Lower leg skin (tissue), 4 donors: ENCODE results near the gene SPATA32. TPM values are rescaled to one million over a fixed set of nuclear protein-coding genes. Genes with fewer than 3 reads are reported as not detected.

Experiments
- DNase-seq, 2 donors: peaks; one replicate each; pipeline ENCODE4 v3.0.0-alpha.2; 2019; ENCODE audit warnings: low spot score in 2 of 2
- H3K4me3 ChIP-seq: fragments of 200-600 bp; sonication (generic); 2 replicates; pipeline ENCODE4 v1.5.1; 2017; ENCODE audit warnings: mild to moderate bottlenecking, low read depth; ENCODE audit not compliant: poor library complexity, severe bottlenecking
- CTCF ChIP-seq, 3 donors: fragments of 450-650 bp; IDR thresholded peaks; one replicate each; pipeline ENCODE4 v1.5.1; 2016; ENCODE audit warnings: antibody characterized with exemption in 3 of 3, mild to moderate bottlenecking in 3 of 3, moderate library complexity in 2 of 3
- POLR2A ChIP-seq, 2 donors: fragments of 450-650 bp; IDR thresholded peaks; one replicate each; pipeline ENCODE4 v1.6.1; 2016 to 2017; ENCODE audit warnings: antibody characterized with exemption in 2 of 2, mild to moderate bottlenecking in 1 of 2, moderate library complexity in 1 of 2
- WGBS, 2 donors: methylation state at CpG; one replicate each; pipeline ENCODE4 v1.1.5; 2018; 5-methylcytosine and 5-hydroxymethylcytosine counted together
- intact Hi-C: fragments of 100-400 bp; cut with DNase I; formaldehyde crosslinking; loops from one replicate; pipeline ENCODE4 v1.15.0; 2023; ENCODE audit warnings: low total_unique reads
- total RNA-seq, 4 donors: library from RNA; depleted of rRNA; stranded (reverse); fragments of >200 nt; gene quantifications; one replicate each; pipeline ENCODE4 v1.1.0, GENCODE V29; 2016

The SPATA32 gene
- total RNA-seq, 4 donors from 2014 or later, result not detected

GRCh38 chr17:45218895-45219661 is 42.8 kb downstream of the SPATA32 start:
- intact Hi-C loops, result loop anchor here (5.0 kb wide), 1 partner anchor 168 kb away; no protein-coding TSS in a partner anchor
- TF ChIP-seq CTCF (IDR thresholded peaks at IDR 0.05) (peak in 1 of 3 donors; percentile 98), POLR2A (IDR thresholded peaks at IDR 0.05) (no peak)
- DNase-seq, result peak; percentile 89 to 98
- H3K4me3 ChIP-seq, result no peak overlapping the region
- WGBS, 2 donors, result 11 to 13% methylated on average over 12 of the region's 12 CpGs

Other genes starting within 250 kb of the SPATA32 start
- gene DCAKD, start 210.5 kb downstream of the SPATA32 start, total RNA-seq, result 10 to 100 TPM; 47.9 to 70.2 (median 61.0) TPM
- gene NMT1, start 200.8 kb downstream of the SPATA32 start, total RNA-seq, result 100 to 1,000 TPM in 1 of 4 donors, 10 to 100 TPM in 3; 37.3 to 101 (median 60.3) TPM
- 100 to 1,000 TPM in 3 of 4 donors, 10 to 100 TPM in 1; 65.7 to 180 (median 105) TPM for gene PLCD3, start 129.6 kb downstream of the SPATA32 start, total RNA-seq
- gene ACBD4, start 126.4 kb downstream of the SPATA32 start, total RNA-seq, result 10 to 100 TPM in 2 of 4 donors, 1 to 10 TPM in 2; 8.2 to 14.9 (median 10.1) TPM
- 10 to 100 TPM; 20.9 to 32.7 (median 25.0) TPM for gene HEXIM1, start 113.6 kb downstream of the SPATA32 start, total RNA-seq
- 10 to 100 TPM in 1 of 4 donors, 1 to 10 TPM in 3; 2.4 to 16.7 (median 5.8) TPM for gene HEXIM2, start 100.2 kb downstream of the SPATA32 start, total RNA-seq
- gene FMNL1, start 40.2 kb downstream of the SPATA32 start, total RNA-seq, result 10 to 100 TPM in 1 of 4 donors, 1 to 10 TPM in 3; 8.3 to 13.6 (median 8.8) TPM
- 10 to 100 TPM in 3 of 4 donors, 1 to 10 TPM in 1; 8.1 to 13.0 (median 11.0) TPM for gene MAP3K14, start 54.9 kb upstream of the SPATA32 start, total RNA-seq
- gene ARHGAP27, start 170.8 kb upstream of the SPATA32 start, total RNA-seq, result 10 to 100 TPM; 58.5 to 84.4 (median 68.2) TPM
- gene PLEKHM1, start 228.6 kb upstream of the SPATA32 start, total RNA-seq, result 100 to 1,000 TPM in 2 of 4 donors, 10 to 100 TPM in 2; 66.7 to 199 (median 130) TPM